Measurements from ENCODE around the gene PAX8. TPM values are rescaled to one million over a fixed set of nuclear protein-coding genes. Genes with fewer than 3 reads are reported as not detected.

Gene PAX8
- total and polyA plus RNA-seq, 2 experiments from 2014 or later: 0.21 to 0.32 TPM

DNA sequence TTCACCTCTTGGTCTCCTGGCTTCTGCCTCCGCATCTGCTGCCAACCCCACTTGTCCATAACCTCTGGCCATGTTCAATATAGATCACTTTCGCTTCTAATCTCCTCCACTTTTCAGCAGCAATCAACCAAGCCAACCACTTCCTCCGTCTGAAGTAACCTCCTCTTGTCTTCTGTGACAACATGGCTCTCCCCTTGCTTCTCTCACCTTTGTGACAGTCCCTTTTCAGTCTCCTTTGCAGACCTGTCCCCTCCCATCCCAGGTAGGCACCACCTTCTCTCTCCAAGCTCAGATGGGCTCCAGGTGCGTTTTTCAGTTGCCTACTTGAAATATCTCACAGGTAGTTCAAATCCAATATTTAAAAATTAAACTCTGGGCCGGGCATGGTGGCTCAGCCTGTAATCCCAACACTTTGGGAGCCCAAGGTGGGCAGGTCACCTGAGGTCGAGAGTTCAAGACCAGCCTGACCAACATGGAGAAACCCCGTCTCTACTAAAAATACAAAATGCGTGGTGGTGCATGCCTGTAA, 109.7 kb downstream of the PAX8 start (continued):
- TF ChIP-seq, protein P1, sequence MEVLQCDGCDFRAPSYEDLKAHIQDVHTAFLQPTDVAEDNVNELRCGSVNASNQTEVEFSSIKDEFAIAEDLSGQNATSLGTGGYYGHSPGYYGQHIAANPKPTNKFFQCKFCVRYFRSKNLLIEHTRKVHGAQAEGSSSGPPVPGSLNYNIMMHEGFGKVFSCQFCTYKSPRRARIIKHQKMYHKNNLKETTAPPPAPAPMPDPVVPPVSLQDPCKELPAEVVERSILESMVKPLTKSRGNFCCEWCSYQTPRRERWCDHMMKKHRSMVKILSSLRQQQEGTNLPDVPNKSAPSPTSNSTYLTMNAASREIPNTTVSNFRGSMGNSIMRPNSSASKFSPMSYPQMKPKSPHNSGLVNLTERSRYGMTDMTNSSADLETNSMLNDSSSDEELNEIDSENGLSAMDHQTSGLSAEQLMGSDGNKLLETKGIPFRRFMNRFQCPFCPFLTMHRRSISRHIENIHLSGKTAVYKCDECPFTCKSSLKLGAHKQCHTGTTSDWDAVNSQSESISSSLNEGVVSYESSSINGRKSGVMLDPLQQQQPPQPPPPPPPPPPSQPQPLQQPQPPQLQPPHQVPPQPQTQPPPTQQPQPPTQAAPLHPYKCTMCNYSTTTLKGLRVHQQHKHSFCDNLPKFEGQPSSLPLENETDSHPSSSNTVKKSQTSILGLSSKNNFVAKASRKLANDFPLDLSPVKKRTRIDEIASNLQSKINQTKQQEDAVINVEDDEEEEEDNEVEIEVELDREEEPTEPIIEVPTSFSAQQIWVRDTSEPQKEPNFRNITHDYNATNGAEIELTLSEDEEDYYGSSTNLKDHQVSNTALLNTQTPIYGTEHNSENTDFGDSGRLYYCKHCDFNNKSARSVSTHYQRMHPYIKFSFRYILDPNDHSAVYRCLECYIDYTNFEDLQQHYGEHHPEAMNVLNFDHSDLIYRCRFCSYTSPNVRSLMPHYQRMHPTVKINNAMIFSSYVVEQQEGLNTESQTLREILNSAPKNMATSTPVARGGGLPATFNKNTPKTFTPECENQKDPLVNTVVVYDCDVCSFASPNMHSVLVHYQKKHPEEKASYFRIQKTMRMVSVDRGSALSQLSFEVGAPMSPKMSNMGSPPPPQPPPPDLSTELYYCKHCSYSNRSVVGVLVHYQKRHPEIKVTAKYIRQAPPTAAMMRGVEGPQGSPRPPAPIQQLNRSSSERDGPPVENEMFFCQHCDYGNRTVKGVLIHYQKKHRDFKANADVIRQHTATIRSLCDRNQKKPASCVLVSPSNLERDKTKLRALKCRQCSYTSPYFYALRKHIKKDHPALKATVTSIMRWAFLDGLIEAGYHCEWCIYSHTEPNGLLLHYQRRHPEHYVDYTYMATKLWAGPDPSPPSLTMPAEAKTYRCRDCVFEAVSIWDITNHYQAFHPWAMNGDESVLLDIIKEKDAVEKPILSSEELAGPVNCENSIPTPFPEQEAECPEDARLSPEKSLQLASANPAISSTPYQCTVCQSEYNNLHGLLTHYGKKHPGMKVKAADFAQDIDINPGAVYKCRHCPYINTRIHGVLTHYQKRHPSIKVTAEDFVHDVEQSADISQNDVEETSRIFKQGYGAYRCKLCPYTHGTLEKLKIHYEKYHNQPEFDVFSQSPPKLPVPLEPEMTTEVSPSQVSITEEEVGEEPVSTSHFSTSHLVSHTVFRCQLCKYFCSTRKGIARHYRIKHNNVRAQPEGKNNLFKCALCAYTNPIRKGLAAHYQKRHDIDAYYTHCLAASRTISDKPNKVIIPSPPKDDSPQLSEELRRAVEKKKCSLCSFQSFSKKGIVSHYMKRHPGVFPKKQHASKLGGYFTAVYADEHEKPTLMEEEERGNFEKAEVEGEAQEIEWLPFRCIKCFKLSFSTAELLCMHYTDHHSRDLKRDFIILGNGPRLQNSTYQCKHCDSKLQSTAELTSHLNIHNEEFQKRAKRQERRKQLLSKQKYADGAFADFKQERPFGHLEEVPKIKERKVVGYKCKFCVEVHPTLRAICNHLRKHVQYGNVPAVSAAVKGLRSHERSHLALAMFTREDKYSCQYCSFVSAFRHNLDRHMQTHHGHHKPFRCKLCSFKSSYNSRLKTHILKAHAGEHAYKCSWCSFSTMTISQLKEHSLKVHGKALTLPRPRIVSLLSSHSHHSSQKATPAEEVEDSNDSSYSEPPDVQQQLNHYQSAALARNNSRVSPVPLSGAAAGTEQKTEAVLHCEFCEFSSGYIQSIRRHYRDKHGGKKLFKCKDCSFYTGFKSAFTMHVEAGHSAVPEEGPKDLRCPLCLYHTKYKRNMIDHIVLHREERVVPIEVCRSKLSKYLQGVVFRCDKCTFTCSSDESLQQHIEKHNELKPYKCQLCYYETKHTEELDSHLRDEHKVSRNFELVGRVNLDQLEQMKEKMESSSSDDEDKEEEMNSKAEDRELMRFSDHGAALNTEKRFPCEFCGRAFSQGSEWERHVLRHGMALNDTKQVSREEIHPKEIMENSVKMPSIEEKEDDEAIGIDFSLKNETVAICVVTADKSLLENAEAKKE (CRISPR knock-in tag; IDR thresholded peaks at IDR 0.05): no peak
- TF ChIP-seq, protein P2, sequence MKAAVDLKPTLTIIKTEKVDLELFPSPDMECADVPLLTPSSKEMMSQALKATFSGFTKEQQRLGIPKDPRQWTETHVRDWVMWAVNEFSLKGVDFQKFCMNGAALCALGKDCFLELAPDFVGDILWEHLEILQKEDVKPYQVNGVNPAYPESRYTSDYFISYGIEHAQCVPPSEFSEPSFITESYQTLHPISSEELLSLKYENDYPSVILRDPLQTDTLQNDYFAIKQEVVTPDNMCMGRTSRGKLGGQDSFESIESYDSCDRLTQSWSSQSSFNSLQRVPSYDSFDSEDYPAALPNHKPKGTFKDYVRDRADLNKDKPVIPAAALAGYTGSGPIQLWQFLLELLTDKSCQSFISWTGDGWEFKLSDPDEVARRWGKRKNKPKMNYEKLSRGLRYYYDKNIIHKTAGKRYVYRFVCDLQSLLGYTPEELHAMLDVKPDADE (IDR thresholded peaks at IDR 0.05): no peak
- TF ChIP-seq ZNF331 (CRISPR knock-in tag; IDR thresholded peaks at IDR 0.05; ENCODE audit: low read depth): no peak
- no peak for TF ChIP-seq CREB1 (CRISPR knock-in tag; IDR thresholded peaks at IDR 0.05; ENCODE audit: low read depth)
- TF ChIP-seq, protein P3, sequence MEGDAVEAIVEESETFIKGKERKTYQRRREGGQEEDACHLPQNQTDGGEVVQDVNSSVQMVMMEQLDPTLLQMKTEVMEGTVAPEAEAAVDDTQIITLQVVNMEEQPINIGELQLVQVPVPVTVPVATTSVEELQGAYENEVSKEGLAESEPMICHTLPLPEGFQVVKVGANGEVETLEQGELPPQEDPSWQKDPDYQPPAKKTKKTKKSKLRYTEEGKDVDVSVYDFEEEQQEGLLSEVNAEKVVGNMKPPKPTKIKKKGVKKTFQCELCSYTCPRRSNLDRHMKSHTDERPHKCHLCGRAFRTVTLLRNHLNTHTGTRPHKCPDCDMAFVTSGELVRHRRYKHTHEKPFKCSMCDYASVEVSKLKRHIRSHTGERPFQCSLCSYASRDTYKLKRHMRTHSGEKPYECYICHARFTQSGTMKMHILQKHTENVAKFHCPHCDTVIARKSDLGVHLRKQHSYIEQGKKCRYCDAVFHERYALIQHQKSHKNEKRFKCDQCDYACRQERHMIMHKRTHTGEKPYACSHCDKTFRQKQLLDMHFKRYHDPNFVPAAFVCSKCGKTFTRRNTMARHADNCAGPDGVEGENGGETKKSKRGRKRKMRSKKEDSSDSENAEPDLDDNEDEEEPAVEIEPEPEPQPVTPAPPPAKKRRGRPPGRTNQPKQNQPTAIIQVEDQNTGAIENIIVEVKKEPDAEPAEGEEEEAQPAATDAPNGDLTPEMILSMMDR (conservative IDR thresholded peaks at IDR 0.05; ENCODE audit: low read depth in 2 of 2): no peak
- TF ChIP-seq EZH2phosphoT487 (IDR thresholded peaks at IDR 0.05; ENCODE audit: unreplicated experiment): no peak

Measured in GM23338 (cell line).